Right renal pelvis (tissue), 4 donors: ENCODE data around the gene PRR29. TPM values are rescaled to one million over a fixed set of nuclear protein-coding genes. Genes with fewer than 3 reads are reported as not detected.
"Not testable (repeated sequence)": the region's sequence is repeated elsewhere in the genome, so short reads cannot be mapped to it uniquely, and the experiment has no call there.

Source experiments
- DNase-seq, 4 donors: peaks; one replicate each; pipeline ENCODE4 v3.0.0-alpha.2; 2013; ENCODE audit warnings: low read depth in 4 of 4, low spot score in 3 of 4, missing footprints in 1 of 4
- polyA plus RNA-seq, 4 donors: library from polyadenylated mRNA; unstranded; fragments of 120-200 nt; gene quantifications; one replicate each; pipeline ENCODE4 v1.2.1, GENCODE V29; 2013; ENCODE audit not compliant: insufficient read length in 4 of 4

PRR29 gene
- polyA plus RNA-seq, 4 donors, result 3.4 to 4.0 (median 3.7) TPM

DNA sequence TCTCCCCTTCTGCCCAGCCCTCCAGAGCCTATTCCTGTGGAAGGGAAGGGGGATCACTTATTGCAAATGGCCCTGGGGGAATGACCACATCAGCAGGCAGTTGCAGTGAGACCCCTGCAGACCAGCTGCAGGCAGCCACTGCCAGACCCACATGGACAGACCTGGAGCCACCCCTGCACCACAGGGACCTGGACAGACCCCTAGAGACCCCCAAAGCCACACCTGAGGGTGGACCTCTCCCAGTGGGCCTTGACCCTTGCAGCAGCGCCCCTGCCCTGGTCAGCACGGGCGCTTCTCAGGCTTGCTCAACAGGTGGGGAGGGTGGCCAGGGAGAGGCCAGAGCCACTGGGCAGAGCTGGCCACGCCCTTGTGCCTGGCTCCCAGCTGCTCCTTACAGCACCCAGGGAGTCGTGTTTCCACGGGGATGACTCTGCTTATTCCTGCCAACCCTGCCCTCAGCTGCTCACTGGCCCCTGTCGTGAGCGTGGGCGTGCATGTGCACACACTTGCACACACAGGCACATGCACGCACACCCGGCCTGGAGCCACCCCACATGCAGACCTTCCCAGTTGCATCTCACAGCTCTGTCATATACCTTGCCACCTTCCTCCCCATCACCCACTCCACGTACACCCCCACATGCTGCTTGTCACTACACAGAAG is 24.1 kb upstream of the PRR29 start:
- DNase-seq, result no peak

DNA sequence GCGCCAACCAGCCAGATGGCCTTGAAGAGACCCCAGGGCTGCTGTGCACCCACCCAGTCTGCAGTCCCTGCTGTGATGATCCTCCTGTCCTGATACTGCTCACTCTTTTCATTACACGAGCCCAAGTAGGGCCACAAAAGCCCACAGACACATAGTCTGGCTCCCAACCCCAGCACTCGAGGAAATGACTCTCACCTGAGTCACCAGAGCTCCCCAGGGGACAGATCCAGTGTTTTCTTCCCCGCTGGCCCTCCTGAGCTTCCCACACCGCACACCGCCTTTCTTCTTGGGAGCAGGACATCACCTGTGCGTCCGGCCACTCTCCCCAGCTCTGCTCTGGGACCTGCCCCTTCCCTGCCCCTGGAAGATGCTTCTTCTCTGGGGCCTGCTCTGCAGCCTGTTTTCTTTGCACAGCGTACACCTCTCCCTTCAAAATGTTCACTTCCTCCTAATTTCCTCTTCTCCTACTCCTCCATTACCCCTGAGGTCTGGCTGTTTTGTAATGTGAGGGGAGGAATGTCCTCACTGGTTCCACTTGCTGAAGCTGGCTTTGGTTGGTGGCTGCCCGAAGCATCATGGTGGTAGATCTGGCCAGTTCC is 23.5 kb upstream of the PRR29 start:
- no peak for DNase-seq

DNA sequence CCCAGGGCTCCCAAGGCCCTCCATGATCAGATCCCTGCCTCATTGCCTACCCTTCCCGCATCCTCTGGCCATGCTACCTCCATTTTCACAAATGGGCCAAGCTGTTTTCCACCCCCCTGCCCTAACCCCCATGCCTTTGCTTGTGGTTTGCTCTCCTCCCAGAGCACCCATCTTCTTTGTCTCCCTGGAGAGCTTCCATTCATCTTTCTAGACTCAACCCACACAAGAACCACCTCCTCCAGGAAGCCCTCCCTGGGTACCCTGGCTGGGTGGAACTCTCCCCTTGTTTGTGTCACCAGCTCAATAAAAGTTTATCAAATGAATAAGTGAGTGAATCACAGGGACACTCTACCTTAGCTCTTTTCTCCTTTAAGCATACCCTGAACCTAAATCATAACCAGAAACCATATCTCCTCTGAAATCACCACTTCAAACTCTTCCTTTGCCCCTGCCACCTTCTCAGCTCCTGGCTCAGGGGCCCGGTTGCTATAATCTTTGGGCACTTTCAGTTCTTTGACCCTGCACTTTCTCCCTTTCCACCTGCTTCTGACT is 22.5 kb upstream of the PRR29 start:
- no peak for DNase-seq

DNA sequence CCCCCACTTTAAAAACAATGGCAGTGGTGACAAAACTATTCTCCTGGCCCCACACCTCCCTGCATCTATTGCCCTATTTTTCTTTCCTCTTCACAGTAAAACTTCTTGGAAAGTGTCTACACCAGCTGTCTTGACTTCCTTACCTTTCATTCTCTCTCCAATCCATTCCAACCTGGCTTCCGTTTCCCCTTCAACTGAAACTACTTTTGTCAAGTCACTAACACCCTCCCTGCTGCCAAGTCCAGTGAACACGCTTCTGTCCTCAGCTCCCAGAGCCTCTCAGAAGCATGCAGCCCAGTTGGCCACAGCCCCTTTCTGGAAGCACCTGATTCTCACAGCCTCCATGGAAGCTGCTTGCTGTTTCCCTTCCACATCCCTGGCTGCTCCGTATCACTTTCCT is 21.4 kb upstream of the PRR29 start:
- no peak for DNase-seq

DNA sequence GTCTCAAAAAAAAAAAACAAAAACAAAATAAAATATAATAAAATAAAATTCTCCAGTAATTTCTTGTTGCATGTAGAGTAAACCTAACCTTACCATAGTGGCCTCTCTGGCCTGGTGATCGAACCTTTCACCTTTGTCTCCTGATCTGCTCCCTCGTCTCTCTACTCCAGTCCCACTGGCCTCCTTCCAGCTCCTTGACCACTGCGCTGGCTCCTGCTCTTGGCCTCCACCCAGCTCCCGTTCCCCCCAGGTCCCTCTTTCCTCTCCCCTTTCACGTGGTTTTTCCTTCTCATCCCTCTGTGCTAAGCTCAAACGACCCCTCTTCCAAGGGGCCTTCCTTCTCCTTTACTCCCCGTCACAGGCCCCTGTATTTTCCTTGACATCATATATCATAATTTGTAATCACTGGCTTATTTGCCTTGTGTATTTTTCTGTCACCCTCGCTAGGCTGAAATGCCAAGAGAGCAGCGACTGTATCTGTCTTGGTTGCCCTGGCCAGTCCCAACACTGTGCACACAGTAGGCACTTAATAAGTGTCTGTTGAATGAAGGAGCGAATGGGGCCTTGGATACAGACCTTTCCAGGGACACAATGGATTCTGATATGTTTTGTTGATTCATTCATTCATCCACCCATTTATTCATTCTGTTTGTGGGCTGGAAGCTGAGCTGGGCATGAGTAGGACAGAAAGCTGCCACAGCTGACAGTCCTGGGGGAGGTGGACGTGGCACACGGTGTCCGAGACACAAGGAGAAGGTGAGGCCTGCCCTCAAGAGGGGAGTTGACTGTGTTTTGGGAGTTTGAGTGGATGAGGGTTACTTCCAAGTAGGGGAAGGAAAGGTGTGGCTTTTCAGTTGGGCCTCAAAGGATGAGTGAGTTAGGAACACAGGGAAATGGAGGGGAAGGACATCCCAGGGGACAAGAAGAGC is 19.6 kb upstream of the PRR29 start:
- no peak for DNase-seq

DNA sequence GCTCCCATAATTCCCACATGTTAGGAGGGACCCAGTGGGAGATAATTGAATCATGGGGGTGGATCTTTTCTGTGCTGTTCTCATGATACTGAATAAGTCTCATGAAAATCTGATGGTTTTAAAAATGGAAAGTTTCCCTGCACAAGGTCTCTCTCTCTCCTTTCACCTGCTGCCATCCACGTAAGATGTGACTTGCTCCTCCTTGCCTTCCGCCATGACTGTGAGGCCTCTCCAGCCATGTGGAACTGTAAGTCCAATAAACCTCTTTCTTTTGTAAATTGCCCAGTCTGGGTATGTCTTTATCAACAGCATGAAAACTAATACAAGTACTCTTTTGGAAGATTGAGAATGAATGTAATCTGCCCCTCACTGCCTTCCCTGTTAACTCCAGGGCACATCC is 15.5 kb upstream of the PRR29 start:
- DNase-seq, result not testable (repeated sequence)

DNA sequence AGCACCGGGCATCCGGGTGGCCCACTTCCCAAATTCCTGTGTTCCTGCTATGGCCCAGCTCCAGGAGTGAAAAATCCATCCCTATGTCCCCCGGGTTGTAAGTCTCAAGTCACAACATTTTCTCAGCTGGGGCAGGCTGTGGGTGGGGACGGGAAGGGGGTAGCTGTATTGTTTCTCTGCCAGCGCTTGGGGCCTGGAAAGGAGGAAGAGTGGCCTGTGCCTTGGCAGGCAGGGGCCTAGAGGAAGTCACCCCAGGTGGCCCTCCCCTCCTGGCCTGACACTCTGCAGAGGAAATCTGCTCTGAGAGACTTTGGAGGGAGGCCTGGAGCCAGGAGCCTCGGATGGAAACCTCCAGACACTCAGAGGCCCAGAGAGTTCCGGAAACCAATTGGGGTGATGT is 14.8 kb upstream of the PRR29 start:
- DNase-seq, result no peak

DNA sequence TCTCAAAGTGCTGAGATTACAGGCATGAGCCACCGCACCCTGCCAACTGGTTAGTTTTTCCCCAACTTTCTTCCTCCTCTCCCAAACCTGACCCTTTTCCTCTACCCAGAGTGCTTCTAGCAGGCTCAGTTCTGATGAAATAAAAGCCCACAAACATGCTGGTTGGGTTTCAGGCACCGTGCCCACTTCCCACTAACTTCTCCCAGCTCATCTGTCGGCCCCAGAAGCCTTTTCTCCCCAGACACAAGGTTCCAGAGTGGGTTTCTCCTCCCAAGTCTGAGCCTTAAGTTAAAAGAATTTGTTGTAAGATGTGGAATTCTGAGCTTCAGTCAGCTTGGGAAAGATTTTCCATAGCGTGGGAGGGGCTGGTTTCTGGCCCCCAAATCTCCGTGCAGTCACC is 13.9 kb upstream of the PRR29 start:
- DNase-seq, result no peak

DNA sequence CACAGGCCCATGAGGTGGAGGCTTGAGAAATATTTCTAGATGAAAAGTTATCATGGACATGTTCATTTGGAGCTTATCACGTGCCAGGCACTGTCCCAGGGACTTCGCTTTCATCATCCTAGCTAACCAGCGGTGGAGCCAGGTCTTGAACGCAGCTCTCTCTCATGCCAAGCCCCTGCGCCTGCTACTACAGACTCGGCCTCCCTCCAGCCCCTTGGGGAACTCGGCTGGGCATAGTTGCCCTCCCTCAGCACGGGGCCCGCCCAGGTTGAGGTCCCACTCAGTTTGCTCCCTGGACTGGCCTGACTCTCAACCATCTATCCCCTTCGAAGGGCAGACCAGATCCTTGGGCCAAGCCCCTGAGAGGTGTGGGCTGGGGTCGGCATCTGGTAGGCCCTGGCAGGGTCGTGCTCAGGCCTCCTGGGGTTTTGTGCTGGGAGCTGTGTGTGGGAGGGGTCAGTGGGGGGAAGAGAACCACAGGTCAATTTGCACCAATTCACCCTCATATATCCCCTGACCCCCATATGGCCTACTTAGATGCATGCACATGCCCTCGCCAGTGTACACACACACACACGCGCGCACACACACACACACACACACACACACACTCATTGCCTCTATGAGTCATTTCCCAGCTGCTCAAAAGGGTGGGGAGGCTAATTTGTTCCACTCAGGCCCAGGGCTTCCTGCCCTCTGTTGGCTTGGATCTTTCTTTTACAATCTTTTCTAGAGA is 13.3 kb upstream of the PRR29 start:
- no peak for DNase-seq

DNA sequence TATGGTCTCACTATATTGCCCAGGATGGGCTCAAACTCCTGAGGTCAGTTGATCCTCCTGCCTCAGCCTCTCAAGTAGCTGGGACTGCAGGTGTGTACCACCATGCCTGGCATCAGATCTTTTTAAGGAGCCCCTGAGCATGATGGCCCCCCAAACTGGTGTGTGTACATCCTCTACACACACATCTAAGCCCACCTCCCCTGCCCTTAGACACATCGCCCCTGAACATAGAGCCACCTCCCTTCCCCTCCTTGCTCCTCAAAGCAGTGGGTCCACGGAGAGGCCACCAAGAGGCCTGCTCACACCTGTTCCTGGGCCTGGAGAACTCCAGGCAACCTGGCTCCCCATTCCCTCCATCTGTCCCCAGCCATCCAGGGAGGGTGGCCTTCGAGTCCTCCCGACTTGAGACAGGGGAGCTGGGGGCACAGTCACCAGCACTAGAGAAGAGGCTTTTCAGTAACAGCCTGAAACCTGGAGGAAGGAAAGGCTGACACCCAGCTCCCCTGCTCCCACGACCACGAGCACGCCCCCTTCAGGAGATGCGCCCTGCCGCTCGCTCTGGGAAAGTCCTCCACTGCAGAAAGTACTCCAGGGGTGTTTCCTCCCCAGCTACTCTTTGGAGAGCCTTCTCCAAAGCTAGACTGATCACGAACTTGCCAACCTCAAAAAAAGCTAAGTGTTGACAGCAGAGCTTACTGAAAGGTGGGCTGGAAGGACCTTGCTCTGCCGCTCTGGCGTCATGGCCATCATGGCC is 12.6 kb upstream of the PRR29 start:
- no peak for DNase-seq

DNA sequence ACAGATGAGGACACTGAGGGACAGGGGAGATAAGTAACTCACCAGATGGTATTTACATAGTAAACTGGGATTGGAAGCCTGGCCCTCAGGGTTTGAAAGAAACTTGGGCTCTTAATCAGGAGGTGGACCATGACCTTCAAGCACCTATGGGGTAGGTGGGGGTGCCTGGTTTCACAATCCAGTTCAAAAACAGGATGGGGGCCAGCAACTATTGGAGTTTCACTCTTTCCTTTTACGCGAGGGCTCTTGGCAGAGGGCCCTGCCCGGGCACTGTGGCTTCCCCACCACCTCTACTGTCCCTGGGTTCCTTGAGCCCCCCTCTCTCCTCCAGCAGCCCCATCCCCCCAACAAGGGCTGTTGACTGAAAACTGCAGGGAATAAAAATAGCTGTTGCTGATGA is 11.3 kb upstream of the PRR29 start:
- no peak for DNase-seq

DNA sequence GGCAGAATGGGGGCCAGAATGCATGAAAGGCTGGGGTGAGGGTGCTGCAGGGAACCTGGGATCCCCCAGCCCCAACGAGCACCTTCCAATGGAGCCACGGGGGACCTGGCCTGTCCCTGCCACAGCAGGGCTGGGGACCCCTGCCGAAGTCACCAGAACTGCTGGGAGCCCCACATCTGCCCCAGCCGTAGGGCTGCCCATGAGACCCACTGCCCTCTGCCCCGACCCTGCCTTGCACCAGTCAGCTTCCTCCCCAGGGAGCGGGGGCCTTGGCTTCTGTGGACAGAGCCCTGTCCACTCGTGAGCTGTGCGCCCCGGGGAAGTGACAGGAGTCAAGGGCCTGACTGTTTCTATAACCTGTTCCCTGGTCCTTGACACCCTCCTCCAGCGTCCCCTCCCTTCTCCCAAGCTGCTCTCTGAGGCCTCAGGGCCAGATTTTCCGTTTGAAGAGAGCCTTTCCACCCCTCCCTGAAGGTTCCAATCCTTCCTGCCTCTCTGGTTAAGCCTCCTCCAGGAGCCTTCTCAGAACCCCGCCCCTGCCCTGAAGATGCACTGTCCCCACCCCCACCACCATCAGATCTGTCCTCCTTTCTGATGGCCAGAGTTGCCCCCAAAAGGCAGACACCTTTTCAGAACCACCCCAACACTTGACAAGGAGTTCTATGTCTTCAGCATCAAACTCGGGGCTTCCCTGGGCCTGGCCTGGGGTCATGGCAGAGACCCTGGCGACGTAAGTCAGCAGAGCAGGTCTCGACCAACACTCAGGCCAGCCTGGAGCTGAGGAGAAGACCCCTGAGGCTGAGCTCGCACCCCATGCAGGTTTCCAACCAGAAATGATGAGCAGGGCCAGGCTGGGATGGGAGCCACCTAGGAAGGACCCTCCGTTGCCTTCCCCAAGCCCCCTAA is 10.7 kb upstream of the PRR29 start:
- DNase-seq, result no peak

DNA sequence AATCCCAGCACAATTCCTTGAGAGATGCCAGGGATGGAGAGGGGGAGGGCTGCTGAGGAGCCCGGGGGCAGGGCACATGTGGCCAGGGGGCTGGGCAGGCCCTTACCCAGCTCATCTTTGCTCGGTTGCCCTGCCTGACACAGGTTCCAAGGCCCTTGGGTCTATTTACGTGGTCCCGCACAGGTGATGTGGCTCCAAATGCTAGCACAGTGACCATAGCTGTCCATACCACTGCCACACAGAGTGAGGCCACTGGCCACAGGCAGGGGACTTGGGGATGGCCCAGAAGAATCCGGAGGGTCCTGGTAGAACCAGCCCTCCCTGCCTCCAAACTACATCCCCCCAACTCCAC is 10.0 kb upstream of the PRR29 start:
- DNase-seq, result no peak

DNA sequence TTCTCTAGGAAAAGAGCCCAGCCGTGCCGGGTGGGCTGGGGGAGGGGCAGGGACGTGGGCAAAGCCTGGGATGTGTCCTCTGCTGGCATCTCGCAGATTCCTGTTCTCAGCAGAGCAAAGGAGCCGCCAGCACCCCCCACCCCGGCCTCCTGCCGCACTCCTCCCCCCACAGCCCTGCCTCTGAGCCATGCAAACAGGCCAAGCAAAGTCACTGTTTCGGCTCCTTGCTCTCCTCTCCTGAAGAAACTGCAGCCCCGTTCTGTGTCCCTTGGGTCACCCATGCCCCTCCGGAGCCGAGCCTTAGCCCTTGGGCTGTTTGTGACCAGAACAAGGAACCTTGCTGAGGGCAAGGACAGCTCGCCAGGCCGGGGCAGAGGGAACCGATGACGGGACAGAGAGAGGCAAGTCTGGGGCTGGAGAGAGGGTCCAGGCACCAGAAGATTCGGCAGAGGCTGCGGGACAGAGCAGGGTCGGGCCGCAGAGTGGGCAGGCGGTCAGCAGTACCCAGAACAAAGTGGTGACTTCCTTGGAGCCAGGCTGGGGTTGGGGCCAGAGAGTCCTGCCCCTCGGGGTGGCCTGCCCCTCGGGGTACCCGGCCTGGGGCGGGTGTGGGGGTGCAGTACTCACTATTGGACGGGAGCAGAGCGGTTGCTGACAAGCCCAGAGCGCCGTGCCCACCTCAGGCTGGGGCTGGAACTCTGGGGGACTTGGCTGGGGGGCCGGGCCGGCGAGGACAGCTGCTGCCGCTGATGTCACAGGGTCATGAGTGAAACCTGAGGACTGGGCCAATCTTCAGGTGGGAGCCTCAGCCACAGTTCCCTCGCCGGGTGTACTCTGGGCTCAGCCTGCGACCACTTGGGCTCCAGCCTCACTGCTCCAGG is 9.2 kb upstream of the PRR29 start:
- DNase-seq, result peak in 2 of 4 donors; percentile 31 to 46

DNA sequence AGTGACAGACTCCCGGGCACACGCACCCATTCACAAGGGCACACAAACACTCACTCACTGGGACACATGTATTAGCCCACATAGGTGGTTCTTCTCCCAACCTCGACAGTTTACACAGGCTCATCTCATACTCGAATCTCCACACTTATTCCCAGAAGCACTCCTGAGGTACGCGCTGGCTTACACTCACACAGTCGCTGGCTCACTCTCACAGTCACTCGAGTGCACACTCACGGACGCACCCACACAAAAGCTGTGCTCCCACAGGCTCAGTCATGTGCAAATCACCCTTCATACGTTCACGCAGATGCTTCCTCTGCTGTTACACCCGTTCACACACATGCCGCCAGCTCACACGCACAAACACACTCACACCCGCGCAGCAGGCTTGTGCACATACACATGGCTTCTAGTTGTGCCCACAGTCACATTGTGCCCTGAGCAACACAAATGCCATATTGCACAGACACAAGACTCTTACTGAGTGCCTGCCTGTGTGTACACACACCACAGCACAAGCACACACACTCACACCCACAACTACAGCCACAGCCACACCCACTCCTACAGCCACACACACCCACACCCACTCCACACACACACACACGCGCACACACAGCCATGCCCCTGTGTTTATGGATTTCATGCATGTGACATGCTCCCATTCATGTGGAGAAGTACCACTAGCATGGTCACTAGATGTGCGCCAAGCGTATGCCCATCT is 8.4 kb upstream of the PRR29 start:
- DNase-seq, result no peak

DNA sequence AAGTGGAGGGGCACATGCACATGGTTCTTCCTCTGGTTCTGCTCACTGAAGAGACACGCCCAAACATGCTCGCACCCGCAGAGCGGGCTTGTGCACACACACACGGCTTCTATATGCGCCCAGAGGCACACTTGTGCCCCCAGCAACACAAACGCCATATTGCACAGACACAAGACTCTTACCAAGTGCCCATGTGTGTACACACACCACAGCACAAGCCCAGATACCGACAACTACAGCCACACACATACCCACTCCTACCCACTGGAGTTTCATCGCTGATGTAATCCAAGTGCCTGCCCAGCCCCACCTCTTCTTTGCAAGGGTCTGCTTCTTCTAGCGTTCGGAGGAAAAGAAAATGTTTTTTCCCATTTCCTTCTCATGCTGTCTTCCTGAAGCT is 6.5 kb upstream of the PRR29 start:
- no peak for DNase-seq

DNA sequence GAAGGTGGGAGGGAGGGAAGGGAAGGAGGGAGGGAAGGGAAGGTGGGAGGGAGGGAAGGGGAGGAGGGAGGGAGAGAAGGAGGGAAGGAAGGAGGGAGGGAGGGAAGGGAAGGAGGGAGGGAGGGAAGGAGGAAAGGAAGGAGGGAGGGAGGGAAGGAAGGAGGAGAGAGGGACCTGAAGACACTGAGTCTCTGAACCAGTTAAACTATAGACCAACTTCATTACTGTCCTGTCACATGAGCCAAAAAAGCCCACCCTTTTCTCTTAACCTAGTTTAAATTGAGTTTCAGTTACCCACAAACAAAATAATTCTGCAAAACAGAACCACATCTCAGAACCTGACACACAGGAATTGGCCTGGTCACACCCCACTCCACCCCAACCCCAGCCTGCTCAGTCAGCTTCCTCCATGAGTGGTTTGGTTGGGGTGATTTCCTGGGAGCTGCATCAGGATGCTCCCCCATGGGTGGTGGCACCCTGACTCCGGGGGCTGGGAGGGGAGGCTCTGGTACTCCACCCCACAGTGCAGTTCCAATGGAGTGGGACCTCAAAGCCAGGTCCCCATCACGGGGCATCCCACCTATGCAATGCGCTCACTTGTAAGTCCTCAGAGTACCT is 4.7 kb upstream of the PRR29 start:
- no peak for DNase-seq
